HG03135 (cell line): Measurements from ENCODE around the gene SLF2.

Experiments
- ATAC-seq: cut with Tn5 transposase; IDR thresholded peaks from one replicate; pipeline ENCODE4 v1.9.1; 2021; ENCODE audit warnings: mild to moderate bottlenecking, moderate library complexity; ENCODE audit not compliant: unreplicated experiment

SLF2 gene

DNA sequence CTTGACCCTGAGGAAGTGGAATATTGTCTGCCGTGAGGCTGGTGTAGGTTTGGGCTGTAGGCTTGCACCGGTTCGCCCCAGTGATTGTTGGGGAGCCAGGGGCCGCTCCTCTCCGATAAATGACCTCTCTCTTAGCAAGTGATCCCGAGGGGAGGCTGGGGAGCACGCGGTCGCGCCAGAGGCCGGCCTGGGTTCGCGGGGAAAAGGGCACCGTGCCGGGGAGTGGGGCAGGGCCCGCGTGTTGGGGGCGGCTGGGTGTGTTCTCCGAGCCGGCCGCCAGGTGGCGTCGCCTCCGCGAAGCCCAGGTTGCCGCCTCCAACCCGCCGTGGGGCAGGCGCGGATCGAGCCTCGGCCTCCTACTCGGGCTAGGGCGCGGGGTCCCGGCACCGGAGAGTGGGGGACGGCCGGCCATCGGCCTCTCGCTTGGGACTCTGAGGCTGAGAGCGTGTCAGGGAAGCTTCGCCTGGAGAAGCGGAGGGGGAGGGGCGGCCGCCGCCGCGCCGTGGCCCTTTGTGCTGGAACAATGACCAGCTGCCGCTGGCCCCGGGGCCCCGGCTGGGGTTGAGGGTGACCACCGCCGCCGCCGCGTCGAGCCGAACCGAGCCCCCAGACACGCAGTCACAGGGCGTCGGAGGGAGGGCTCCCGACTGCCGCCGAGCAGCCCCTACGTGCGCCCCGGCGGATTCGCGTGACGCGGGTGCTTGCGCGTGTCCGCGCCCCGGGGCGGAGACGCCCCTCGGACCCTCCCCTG is 86.4 kb downstream of the SLF2 start:
- ATAC-seq: peak; percentile 47

DNA sequence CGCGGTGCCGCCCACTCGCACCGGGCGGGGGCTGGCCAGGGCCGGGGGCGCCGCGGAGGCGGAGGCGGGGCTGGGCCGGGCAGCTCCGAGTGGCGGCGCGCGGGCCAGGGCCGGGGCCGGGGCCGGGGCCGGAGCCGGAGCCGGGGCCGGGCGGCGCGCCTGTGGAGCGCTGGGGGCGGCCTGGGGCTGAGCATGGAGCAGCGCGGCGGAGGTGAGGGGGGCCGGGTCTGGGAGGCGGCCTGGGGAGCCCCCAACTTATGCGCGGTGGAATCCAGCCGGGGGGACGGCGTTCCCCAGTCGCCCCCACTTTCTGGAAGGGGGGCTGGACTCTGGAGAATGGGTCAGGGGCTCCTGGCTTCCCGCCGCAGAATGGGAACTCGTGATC is 87.0 kb downstream of the SLF2 start, which contains the start of gene LZTS2:
TSS of gene LZTS2 (plus strand) at position 67 of the 385 bp plus-strand sequence. CDS start 2,731 bp downstream, outside the sequence.
- ATAC-seq: no peak

DNA sequence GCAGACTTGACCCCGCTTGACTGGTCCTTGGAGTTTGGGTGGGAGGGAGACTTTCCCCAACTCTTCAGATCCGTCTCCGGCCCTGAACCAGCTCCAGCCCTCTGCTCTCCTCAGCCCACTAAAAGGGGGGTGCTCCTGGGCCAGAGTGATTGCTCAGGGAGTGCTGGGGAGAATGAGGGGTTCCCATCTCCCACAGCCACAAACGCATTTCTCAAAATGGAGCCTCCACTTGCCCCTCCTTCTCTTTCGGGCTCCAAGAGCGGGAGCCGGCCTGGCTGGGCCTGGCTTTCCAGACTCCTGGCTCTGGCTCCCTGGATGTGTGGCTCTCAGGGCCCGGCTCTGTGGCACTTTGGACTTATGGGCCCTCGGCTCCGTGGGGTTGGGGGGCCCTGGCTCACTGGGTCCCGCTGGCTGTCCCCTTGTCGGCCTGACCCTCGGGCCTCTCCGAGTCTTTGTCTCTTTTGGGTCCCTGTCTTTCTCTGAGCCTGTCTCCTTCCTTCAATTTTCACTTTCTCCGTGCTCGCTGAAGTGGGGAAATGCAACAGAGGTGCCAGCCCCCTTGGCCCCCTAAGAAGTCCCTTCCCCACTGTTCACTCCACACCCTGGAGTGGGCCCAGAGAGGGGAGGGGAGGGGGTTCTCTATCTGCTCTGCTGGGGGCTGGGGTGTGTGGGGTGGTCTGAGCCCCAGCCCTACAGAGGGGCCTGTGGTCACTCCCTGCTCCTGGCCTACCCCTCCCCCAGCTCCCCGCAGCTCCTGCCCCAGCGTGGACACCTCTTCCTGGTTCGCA is 87.6 kb downstream of the SLF2 start:
- ATAC-seq: no peak

DNA sequence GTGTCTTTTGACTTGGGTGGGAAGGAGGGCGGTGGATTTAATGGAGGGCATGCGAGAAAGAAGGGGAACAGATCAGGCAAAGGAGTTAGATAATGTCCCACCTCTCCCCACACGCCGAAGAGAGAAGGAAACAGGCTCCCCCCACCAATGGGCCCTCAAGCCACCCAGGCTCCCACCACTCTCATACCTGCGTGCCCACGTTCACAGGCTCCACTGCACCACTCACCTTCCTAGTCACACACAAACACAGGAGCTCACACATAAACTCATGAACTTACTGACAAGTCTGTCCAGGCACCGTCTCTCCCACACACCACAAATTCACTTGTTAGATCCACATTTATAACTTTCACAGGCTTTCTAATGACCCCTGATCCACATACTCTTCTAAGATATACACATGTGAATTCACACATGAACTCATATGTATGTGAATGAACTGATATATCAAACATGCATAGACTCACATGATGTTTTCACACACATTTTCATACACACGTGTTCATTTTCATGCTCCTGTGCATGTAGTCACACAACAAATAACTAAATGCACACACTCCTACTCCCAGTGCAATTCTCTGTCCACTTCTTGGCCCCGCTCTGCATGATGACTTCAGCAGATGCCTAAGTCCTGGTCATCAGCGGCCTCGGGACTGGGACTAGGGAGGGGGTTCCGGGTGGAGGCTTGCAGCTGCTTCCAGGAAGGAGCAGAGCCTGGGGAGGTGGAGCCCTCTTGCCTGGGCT is 88.3 kb downstream of the SLF2 start:
- no peak for ATAC-seq

DNA sequence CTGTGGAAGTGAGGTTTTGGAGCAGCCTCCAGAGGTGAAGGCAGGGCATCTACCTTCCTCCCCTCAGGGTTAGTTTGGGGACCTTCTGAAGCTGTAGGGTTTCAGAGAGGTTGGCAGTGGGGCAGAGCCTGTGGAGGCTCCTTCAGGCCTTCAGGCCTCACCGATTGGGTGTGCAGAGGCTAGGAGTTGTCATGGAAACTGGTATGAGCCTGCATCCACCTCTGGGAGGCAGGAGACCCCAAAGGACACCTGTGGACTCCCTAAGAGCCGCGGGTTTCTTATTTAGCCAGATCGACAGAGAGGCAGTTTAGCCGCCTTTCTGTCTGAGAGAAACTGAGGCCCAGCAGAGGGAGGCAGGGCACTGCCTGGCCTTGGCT is 88.9 kb downstream of the SLF2 start:
- ATAC-seq: no peak

DNA sequence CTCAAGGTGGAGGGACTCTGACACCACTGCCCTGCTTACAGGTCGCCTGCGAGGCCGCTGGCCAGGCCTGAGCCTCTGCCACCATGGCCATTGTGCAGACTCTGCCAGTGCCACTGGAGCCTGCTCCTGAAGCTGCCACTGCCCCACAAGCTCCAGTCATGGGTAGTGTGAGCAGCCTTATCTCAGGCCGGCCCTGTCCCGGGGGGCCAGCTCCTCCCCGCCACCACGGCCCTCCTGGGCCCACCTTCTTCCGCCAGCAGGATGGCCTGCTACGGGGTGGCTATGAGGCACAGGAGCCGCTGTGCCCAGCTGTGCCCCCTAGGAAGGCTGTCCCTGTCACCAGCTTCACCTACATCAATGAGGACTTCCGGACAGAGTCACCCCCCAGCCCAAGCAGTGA is 89.7 kb downstream of the SLF2 start:
- no peak for ATAC-seq

DNA sequence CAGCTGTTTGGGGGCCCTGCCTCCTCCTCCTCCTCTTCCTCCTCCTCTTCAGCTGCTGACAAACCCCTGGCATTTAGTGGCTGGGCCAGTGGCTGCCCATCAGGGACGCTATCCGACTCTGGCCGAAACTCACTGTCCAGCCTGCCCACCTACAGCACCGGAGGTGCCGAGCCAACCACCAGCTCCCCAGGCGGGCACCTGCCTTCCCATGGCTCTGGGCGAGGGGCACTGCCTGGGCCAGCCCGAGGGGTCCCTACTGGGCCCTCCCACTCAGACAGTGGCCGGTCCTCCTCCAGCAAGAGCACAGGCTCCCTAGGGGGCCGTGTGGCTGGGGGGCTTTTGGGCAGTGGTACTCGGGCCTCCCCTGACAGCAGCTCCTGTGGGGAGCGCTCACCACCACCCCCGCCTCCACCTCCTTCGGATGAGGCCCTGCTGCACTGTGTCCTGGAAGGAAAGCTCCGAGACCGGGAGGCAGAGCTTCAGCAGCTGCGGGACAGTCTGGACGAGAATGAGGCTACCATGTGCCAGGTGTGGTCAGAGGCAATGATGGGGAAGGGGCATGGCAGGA is 91.0 kb downstream of the SLF2 start:
- no peak for ATAC-seq

DNA sequence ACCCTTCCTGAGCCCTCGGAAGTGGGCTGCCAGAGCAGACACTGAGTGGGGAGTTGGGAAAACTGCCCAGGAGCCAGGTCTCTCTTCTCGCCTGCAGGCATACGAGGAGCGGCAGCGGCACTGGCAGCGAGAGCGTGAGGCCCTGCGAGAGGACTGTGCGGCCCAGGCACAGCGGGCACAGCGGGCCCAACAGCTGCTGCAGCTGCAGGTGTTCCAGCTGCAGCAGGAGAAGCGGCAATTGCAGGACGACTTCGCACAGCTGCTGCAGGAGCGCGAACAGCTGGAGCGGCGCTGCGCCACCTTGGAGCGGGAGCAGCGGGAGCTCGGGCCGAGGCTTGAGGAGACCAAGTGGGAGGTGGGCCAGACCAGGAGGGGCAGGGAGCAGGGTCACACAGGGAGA is 92.6 kb downstream of the SLF2 start:
- ATAC-seq: no peak

DNA sequence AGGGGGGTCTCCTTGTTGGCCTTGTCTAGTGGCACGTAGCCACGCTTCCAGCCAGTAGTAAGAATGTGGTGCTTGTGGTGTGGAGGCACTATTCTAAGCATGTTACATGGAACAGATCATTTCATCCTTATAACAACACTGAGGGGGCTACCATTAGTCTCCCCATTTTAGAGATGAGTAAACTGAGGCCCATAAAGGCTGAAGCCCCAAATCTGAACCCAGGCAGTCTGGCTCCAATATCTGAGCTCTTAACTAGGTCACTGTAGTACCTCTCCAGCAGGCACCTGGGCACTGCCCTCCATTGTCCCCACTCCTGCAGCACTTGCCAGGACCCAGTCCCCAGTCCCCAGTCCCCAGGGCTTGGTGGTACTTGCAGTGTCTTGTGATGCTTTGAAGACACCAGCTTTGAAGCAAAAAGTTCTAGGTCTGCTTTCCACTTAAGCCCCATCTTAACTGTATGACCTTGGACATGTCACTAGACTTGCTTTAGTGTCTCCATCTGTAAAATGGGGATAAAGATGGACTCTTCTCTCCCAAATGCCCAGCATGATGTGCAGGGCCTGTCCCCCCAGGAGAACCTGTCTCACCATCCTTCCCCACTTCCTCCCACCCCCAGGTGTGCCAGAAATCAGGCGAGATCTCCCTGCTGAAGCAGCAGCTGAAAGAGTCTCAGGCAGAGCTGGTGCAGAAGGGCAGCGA is 93.3 kb downstream of the SLF2 start:
- ATAC-seq: no peak

DNA sequence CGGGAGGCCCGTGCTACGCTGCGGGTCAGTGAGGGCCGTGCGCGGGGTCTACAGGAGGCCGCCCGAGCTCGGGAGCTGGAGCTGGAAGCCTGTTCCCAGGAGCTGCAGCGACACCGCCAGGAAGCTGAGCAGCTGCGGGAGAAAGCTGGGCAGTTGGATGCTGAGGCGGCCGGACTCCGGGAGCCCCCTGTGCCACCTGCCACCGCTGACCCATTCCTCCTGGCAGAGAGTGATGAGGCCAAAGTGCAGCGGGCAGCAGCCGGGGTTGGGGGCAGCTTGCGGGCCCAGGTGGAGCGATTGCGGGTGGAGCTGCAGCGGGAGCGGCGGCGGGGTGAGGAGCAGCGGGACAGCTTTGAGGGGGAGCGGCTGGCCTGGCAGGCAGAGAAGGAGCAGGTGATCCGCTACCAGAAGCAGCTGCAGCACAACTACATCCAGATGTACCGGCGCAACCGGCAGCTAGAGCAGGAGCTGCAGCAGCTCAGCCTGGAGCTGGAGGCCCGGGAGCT is 93.9 kb downstream of the SLF2 start:
- no peak for ATAC-seq

DNA sequence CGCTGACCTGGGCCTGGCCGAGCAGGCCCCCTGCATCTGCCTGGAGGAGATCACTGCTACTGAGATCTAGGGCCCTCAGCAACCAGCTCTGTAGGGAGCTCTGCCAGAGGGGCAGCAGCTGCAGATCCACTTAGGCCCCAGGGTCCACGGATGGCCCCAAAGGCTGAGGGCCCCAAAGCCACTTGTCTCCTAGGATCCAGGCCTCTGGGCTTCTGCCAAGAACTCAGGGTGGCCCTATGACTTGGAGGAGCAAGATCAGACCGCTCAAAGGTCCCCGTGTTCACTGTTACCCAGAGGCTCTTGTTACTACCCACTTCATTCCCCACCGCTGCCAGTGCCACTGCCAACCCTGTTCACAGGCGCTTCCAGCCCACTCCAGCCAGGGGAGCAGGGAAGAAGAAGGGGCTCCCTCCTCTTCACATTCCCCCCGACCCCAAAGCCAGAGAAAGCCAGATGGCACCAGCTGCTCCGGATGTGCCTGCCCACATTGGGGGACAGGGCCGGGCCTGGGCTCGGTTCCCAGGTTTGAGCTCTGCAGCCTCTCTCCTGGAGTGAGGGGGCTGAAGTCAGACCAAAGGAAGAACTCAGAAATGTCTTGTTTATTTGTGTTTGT is 94.4 kb downstream of the SLF2 start:
- ATAC-seq: no peak

DNA sequence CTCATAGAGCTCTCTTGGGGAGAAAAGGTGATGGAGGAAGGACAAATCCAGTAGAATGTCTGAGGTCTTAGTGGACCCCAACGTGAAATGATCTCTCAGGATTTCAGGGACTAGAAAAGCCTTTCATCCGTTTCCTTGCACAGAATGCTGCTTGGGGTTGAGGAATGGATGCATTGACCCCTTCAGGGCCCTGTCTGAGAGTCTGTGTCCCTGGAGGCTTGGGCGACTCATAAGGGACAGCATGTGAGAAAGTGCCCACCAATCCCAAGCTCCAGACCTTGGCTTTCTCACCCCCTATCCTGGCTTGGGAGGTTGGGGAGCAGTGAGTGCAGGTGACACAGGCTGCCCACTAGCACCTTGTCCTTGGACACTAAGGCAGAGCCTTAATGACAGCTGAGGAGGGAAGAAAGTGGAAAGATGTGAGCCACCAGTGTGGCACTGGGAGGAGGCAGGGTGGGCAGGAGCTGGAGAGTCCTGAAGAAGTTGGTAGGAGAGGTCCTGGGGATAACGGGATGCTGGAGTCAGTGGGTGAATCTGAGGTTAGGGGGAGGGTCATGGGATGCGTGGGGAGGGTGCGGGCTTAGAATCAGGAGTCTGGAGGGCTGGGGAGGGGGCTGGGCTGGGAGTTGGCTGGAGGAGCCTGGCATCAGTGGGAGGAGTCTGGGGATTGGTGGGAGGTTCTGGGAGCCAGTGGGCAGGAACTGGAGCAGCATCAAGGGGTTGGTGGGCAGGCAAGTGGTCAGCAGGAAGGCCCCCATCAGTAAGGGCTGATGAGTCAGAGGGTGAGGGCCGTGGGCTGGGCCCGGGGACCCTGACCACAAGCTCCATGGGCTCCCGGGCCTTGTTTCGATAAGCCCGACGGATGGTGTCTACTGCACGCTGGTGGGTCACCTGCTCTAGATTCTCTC is 95.4 kb downstream of the SLF2 start:
- no peak for ATAC-seq

DNA sequence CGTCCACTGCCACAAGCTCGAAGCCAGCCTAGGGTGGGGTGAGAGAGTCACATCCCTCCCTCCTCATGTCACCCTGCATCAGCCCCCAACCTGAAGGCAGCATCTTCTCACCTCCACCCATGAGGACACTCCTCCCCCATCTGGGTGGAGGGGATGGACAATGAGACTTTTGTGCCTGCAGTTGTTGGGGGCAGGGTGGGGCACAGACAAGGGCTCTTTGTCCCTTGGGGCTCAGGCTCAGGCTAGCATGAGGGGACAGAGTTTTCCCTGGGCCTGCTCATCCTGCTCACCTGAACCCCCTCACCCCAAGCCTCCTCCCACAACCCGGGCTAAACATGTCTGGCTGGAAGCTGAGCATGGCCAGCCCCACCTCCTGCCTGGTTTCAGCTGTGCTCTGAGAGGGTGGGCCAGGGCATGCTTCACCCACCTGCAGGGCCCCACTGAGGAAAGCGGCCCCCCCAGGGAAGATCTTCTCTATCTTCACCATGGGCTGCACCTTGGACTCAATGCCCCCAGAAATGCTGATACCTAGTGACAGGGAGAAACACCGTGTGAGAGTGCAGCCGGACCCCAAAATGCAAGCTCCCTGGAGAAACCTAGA is 96.2 kb downstream of the SLF2 start:
- ATAC-seq: no peak

DNA sequence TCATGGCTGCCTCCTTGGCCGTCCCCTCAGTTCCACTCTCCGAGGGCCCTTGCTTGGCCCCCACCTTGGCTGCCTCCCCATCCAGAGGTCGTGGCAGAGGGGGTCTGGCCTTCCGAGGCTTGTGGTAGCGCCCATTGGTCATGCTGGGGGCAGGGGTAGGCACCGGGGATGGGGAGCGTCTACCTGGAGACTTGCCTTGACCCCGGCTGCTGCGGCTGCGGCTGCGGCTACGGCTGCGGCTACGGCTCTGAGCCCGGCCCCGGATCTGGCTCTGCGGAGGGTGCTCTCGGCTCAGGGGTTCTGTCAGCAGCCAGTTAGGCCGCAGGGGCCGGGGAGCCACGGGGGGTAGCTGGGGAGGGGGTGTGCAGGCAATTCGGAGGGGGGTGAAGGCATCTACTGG is 97.6 kb downstream of the SLF2 start:
- ATAC-seq: no peak

DNA sequence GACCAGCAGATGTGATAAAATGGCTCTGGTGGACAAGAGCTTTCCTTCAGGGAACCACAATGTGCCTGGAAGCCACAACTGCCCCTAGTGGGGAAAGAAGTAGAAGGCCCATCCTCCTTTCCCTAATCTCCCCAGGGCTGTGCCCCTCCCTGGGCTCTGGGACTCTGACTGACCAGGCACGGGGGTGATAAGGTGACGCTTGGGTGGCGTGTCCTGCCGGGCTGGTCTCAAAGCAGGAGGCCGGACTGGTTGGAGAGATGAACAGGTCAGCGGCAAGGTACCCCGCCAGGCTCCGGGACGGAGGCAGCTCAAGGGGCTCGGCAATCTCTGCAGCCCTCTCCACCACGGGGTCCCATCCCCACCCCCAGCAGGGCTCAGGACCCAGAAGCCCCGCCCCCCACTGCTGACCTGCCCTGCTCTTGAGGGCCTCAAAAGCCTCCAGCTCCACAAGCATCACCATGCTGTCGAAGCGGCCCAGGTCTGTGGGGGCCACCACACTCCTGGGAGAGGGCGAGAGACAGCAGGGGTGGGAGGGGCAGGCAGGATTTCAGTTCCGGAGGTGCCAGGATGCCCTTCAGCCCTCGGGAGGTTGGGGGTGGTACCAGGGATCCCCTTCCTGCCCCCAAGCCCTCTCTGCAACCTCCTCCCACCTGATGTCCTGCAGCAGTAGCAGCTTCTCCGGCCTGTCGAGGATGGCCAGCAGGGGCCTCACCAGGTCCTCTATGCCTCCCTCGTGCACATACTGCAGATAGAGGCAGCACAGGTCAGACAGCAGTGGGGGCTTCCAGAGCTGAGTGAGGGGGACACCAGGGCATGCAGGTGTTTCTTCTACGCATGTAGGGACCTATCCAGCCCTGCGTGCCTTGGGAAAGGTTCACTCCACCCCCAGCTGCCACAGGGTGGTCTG is 99.0 kb downstream of the SLF2 start:
- ATAC-seq: no peak

DNA sequence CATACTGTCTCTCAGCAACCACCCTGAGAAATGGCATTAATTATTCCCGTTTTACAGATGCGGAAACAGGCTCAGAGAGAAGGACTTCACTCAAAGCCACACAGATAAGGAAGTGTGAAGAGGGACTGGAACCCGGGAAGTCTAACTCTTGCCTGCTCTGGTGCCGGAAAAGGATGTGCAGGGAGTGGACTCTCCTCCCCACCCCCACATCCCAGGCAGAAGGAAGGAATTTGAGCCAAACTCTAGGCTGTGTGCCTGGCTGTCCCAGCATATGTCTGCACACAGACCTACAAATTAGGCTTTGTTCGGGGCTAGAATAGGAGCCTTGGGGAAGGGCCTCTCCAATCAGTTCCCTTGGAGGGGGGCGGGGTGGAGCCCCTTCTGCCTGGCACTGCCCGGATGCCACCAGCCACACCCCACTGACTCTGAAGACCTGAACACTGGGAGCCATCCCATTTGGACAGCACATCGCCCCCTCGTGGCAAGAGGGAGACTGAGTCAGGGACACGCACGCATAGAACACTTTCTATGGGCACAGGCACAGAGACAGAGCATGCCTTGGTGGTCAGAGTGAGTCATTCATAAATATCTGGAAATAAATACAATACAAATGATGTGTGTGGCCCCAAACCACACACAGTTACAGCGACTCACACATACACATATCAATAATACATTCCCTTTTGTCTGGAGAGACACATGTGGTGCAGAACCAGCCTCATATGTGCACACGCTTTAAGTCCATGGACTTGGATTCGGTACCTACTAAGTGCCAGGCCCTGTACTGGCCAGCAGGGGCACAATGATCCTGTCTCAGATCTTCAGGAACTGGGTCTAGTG is 100.0 kb downstream of the SLF2 start:
- ATAC-seq: peak; percentile 76

DNA sequence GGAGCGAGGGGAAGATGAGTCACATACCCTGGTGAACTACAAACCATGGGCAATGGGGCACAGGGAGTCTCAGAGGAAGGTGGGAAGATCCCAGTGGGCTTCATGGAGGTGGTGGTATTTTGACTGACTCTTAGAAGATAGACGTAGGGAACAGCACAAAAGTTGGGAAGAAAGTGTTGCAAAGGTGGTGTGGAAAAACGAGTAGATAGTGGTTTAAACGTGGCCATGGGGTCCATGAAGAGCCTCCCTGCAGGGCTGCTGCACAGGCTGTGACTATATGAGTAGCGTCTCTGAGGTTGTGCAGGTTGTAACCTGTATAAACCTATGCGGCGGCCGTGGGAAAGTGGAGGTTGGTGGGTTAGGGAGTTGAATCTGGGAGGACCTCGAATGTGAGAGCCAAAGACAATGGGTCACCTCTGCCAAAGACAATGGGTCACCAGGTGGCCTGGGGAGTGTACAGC is 100.6 kb downstream of the SLF2 start:
- ATAC-seq: no peak
